ENCODE measurements around the gene ZNF358.

The ZNF358 gene

DNA sequence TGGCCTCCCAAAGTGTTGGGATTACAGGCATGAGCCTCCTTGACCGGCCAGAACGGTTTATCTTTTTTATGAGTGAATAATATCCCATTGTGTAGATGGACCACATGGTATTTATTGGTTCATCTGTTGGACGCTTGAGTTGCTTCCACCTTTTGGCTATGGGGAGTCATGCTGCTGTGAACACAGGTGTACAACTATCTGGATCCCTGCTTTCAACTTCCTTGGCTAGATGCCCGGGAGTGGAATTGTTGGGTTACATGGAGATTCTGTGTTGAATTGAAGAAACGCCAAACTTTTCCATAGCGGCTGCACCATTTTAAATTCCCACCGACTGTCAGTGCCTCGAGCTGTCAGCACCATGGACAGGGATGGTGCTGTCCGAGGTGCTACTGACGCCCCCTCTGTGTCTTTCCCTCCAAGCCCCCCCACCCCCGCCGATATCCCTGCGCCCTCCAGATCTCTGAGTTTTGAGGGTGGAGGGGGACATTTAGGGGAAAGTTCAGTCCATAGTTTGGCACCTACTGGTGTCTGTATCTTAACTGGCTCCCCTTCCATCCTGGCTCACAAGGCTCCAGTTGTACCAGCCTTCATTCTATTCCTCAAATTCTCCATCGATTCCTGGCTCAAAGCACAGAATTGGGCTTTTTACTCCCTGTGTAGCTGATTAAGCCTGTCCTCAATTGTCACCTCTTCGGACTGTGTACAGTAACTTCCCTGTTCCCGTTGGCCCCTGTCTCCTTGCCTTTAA, 46.9 kb downstream of the ZNF358 start:
- DNase-seq: no peak

DNA sequence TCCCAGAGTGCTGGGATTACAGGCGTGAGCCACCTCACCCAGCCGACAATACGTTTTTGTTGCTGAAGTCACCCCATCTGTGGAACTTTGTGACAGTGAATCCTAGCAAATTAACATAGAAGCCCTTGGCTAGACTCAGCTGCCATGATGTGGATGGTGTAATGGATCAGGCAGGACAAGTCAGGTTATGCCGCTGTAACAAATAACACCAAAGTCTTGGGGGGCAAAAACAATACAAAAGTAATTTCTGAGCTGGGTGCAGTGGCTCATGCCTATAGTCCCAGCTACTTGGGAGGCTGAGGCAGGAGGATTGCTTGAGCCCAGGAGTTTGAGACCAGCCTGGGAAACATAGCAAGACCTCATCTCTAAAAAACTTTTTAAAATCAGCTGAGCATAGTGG, 49.0 kb downstream of the ZNF358 start:
- no peak for DNase-seq

DNA sequence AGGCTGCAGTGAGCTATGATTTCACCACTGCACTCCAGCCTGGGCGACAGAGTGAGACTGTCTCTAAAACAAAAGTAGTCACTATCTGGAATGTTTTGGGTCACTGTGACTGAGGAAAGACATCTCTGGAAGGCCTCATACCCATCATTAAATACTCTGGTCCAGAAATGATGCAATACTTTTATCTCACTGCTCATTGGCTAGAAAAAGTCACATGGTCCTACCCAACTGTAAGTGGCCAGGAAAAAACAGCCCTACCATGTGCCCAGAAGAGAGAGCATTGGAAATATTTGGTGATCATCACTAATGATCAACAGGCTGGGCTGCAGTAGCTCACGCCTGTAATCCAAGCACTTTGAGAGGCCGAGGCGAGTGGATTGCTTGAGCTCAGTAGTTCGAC, 49.4 kb downstream of the ZNF358 start:
- no peak for DNase-seq

Data from stimulated activated naive CD4-positive, alpha-beta T cell treated with Interleukin-2 at 50 U/mL for 16 hours (primary cell).